T-helper 2 cell treated with Interferon-gamma antibody and Interleukin-4, amounts not matched to agents 5 μg/mL and 100 μg/mL, for 36 hours (primary cell): Measurements from ENCODE around the gene VRK3.
"Not testable (repeated sequence)": the region's sequence is repeated elsewhere in the genome, so short reads cannot be mapped to it uniquely, and the experiment has no call there.

Experiments used
- DNase-seq: peaks from one replicate; pipeline ENCODE4 v3.0.0; 2021; ENCODE audit warnings: low spot score
- H3K27ac Mint-ChIP-seq: one replicate; pipeline ENCODE4 v1.8.0; 2021; ENCODE audit warnings: mild to moderate bottlenecking, mixed read lengths
- H3K27me3 Mint-ChIP-seq: one replicate; pipeline ENCODE4 v1.8.0; 2021; ENCODE audit warnings: low read depth, mixed read lengths
- H3K36me3 Mint-ChIP-seq: one replicate; pipeline ENCODE4 v1.8.0; 2021; ENCODE audit warnings: low read depth, mixed read lengths
- H3K4me1 Mint-ChIP-seq: one replicate; pipeline ENCODE4 v1.8.0; 2021; ENCODE audit warnings: low read depth, mixed read lengths
- H3K4me3 Mint-ChIP-seq: one replicate; pipeline ENCODE4 v1.8.0; 2022; ENCODE audit warnings: mild to moderate bottlenecking, moderate library complexity, mixed read lengths
- H3K9me3 Mint-ChIP-seq: one replicate; pipeline ENCODE4 v1.8.0; 2021; ENCODE audit warnings: mixed read lengths

VRK3 gene, protein sequence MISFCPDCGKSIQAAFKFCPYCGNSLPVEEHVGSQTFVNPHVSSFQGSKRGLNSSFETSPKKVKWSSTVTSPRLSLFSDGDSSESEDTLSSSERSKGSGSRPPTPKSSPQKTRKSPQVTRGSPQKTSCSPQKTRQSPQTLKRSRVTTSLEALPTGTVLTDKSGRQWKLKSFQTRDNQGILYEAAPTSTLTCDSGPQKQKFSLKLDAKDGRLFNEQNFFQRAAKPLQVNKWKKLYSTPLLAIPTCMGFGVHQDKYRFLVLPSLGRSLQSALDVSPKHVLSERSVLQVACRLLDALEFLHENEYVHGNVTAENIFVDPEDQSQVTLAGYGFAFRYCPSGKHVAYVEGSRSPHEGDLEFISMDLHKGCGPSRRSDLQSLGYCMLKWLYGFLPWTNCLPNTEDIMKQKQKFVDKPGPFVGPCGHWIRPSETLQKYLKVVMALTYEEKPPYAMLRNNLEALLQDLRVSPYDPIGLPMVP

GRCh38 chr19:50025022-50025793 lies at the start of gene VRK3:
Gene VRK3 (minus strand): TSS chr19:50025372. CDS start chr19:50016162, 9,210 bp downstream.
- Mint-ChIP-seq H3K4me1 (peaks cover 25% of the 10 kb centered on the region), H3K4me3 (peak within 1 kb of the TSS; percentile 94), H3K27ac (peak within 1 kb of the TSS; percentile 97), H3K9me3 (peaks cover 13% of the 10 kb centered on the region), H3K36me3 (peaks cover 19% of the 10 kb centered on the region), H3K27me3 (no peaks in the 10 kb centered on the region)
- DNase-seq: peak; percentile 99

GRCh38 chr19:50068382-50068781 lies 43.2 kb upstream of the VRK3 start:
- H3K4me3 Mint-ChIP-seq, H3K27me3 Mint-ChIP-seq, H3K9me3 Mint-ChIP-seq, H3K4me1 Mint-ChIP-seq, H3K36me3 Mint-ChIP-seq, H3K27ac Mint-ChIP-seq, DNase-seq: not testable (repeated sequence)

- no peak for DNase-seq
- no peak overlapping the region for H3K4me3 Mint-ChIP-seq
- H3K9me3 Mint-ChIP-seq: no peaks in the 10 kb centered on the region
- H3K27me3 Mint-ChIP-seq: no peaks in the 10 kb centered on the region
- no peaks in the 10 kb centered on the region for H3K4me1 Mint-ChIP-seq
- no peaks in the 10 kb centered on the region for H3K36me3 Mint-ChIP-seq
- H3K27ac Mint-ChIP-seq: no peak overlapping the region
Observed at GRCh38 chr19:50067575-50067974, 42.4 kb upstream of the VRK3 start.

GRCh38 chr19:50065938-50066337 lies 40.8 kb upstream of the VRK3 start:
- no peak for DNase-seq
- Mint-ChIP-seq H3K27ac (no peak overlapping the region), H3K27me3 (no peaks in the 10 kb centered on the region), H3K4me3 (no peak overlapping the region), H3K9me3 (peaks cover 11% of the 10 kb centered on the region), H3K36me3 (no peaks in the 10 kb centered on the region), H3K4me1 (no peaks in the 10 kb centered on the region)

- Mint-ChIP-seq H3K9me3 (peaks cover 26% of the 10 kb centered on the region), H3K27me3 (no peaks in the 10 kb centered on the region), H3K4me3 (no peak overlapping the region), H3K36me3 (no peaks in the 10 kb centered on the region), H3K27ac (no peak overlapping the region), H3K4me1 (no peaks in the 10 kb centered on the region)
- no peak for DNase-seq
Observed at GRCh38 chr19:50061650-50062049, 36.5 kb upstream of the VRK3 start.

DNA sequence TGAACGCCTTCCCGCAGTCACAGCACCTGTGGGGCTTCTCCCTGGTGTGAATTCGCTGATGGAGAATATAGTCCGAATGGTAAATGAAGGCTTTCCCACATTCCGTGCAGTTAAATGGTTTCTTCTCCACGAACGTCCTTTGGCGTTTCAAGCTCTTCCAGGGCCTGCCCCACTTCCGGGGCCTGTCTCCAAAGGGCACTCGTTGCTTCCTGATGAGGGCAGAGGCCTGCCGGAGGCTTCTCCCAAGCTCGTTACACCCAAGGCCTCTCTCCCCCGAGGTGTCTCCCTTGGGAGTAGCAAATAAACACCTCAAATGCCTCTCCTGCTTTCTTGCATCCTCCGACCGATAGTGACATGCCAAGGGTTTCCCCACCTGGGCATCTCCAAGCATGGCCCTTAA lies 34.9 kb upstream of the VRK3 start:
- H3K9me3 Mint-ChIP-seq: peaks cover 30% of the 10 kb centered on the region
- H3K4me1 Mint-ChIP-seq: no peaks in the 10 kb centered on the region
- H3K27ac Mint-ChIP-seq: no peak overlapping the region
- H3K4me3 Mint-ChIP-seq: no peak overlapping the region
- H3K27me3 Mint-ChIP-seq: no peaks in the 10 kb centered on the region
- no peak for DNase-seq
- no peaks in the 10 kb centered on the region for H3K36me3 Mint-ChIP-seq

GRCh38 chr19:50059045-50059444 lies 33.9 kb upstream of the VRK3 start:
- H3K27ac Mint-ChIP-seq: no peak overlapping the region
- H3K4me1 Mint-ChIP-seq: no peaks in the 10 kb centered on the region
- H3K9me3 Mint-ChIP-seq: peaks cover 32% of the 10 kb centered on the region

DNA sequence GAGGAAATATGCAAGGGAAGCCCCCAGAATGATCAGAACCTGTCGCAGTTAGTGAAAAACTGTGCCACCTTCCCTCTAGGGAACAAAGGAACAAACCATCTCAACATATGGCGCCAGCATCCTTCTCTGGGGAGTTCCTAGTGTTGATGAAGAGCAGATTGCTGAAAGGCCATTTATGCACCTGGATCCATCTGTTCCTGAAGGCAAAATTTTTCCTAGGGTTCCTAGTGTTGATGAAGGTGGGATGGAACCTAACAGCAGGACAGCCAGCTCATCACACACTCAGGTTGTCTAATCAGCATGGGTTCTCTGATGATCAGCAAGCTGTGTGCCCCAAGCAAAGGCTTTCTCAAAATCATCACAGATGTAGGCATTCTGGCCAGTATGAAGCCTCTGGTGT lies 33.3 kb upstream of the VRK3 start:
- no peak overlapping the region for H3K27ac Mint-ChIP-seq
- no peaks in the 10 kb centered on the region for H3K36me3 Mint-ChIP-seq
- H3K9me3 Mint-ChIP-seq: peaks cover 37% of the 10 kb centered on the region
- DNase-seq: no peak
- H3K4me1 Mint-ChIP-seq: no peaks in the 10 kb centered on the region
- H3K27me3 Mint-ChIP-seq: no peaks in the 10 kb centered on the region
- no peak overlapping the region for H3K4me3 Mint-ChIP-seq

More at GRCh38 chr19:50059045-50059444, 33.9 kb upstream of the VRK3 start:
- Mint-ChIP-seq H3K4me3 (no peak overlapping the region), H3K36me3 (no peaks in the 10 kb centered on the region), H3K27me3 (no peaks in the 10 kb centered on the region)
- DNase-seq: no peak

GRCh38 chr19:50053119-50053518 lies 27.9 kb upstream of the VRK3 start:
- peaks cover 2% of the 10 kb centered on the region for H3K27me3 Mint-ChIP-seq
- no peak for DNase-seq
- no peak overlapping the region for H3K27ac Mint-ChIP-seq
- H3K36me3 Mint-ChIP-seq: peaks cover 9% of the 10 kb centered on the region
- H3K9me3 Mint-ChIP-seq: peaks cover 43% of the 10 kb centered on the region
- H3K4me3 Mint-ChIP-seq: no peak overlapping the region
- H3K4me1 Mint-ChIP-seq: peaks cover 10% of the 10 kb centered on the region

DNA sequence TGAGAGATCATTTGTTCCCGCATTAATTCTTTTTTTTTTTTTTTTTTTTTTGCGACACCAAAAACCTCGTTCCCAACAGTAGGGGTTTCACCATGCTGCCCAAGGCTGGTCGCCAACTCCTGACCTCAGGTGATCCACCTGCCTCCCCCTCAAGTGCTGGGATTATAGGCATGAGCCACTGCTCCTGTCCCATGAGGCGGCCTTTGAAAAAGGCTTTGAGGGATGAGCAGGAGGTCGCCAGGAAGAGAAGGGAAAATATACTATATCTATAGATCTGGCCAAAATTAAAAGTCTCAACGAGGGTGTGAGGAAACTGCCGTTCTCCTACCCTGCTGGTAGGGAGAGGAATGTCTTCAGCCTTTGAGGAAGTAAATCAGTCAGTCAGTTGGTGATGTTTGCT lies 26.8 kb upstream of the VRK3 start:
- Mint-ChIP-seq H3K36me3 (peaks cover 16% of the 10 kb centered on the region), H3K4me3 (no peak overlapping the region), H3K27ac (no peak overlapping the region), H3K4me1 (peaks cover 10% of the 10 kb centered on the region), H3K9me3 (peaks cover 50% of the 10 kb centered on the region), H3K27me3 (peaks cover 2% of the 10 kb centered on the region)
- no peak for DNase-seq

- H3K36me3 Mint-ChIP-seq: peaks cover 20% of the 10 kb centered on the region
- not testable (repeated sequence) for H3K27me3 Mint-ChIP-seq, DNase-seq, H3K4me1 Mint-ChIP-seq
- peak overlapping the region; percentile 78 for H3K4me3 Mint-ChIP-seq
- peak overlapping the region; percentile 75 for H3K27ac Mint-ChIP-seq
- H3K9me3 Mint-ChIP-seq: peaks cover 55% of the 10 kb centered on the region
Observed at GRCh38 chr19:50051228-50051895, 26.2 kb upstream of the VRK3 start.

- peaks cover 10% of the 10 kb centered on the region for H3K4me1 Mint-ChIP-seq
- peak; percentile 41 for DNase-seq
- peak overlapping the region; percentile 78 for H3K4me3 Mint-ChIP-seq
- peaks cover 2% of the 10 kb centered on the region for H3K27me3 Mint-ChIP-seq
- H3K36me3 Mint-ChIP-seq: peaks cover 28% of the 10 kb centered on the region
- peak overlapping the region; percentile 75 for H3K27ac Mint-ChIP-seq
- H3K9me3 Mint-ChIP-seq: peaks cover 59% of the 10 kb centered on the region
Observed at GRCh38 chr19:50050406-50051227, 25.4 kb upstream of the VRK3 start.

GRCh38 chr19:50047671-50048070 lies 22.5 kb upstream of the VRK3 start:
- Mint-ChIP-seq H3K27ac (no peak overlapping the region), H3K4me3 (no peak overlapping the region), H3K27me3 (peaks cover 2% of the 10 kb centered on the region), H3K4me1 (peaks cover 5% of the 10 kb centered on the region), H3K9me3 (peaks cover 72% of the 10 kb centered on the region), H3K36me3 (peaks cover 55% of the 10 kb centered on the region)
- no peak for DNase-seq
